HG03097 (cell line): ENCODE results near the gene HBEGF.

Source experiments
- ATAC-seq: cut with Tn5 transposase; IDR thresholded peaks from one replicate; pipeline ENCODE4 v1.9.1; 2021; ENCODE audit not compliant: unreplicated experiment, low FRiP score

HBEGF gene, protein sequence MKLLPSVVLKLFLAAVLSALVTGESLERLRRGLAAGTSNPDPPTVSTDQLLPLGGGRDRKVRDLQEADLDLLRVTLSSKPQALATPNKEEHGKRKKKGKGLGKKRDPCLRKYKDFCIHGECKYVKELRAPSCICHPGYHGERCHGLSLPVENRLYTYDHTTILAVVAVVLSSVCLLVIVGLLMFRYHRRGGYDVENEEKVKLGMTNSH

DNA sequence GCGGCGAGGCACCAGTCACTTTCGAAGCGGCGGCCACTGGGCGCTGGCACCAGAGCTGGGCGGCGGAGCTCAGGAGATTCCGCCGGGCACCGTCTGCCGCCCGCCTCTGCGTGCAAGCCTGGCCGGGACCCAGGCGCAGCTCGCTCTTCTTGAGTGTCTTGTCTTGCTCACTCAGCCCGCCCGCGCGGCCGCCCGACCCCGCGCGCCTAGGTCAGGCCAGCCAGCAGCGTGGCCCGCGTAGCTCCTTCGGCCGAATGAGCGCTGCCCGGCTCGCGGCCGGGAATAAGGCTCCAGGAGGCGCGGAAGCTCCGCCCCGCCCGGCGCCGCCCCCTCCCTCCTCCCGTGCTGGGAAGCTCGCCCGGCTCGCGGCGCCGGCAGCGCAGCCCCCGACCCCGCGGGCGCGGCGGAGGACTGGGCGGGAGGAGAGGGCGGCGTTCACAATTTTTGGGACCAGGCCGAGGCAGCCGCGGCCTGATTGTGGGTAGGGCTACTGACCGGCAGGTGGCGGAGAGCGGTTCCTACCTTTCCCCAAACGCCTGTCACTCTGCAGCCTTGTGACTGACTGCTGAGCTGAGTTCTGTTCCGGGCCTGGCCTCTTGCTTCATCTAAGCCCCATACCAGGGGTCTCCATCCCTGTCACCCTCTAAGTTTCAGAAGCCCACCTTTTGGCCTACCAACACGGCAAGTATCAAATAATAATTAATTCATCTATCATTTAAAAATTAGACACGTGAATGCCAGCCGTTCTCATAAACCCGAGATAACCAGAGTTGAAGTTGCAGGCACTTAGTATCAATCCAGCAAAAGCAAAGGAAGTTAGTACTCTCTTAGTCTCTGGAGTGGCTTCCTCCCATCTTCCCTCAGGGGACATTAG, at the start of gene HBEGF:
Gene HBEGF (minus strand): TSS at position 256 of the 874 bp plus-strand sequence. CDS start 275 bp downstream, outside the sequence.
- peak; percentile 44 for ATAC-seq

DNA sequence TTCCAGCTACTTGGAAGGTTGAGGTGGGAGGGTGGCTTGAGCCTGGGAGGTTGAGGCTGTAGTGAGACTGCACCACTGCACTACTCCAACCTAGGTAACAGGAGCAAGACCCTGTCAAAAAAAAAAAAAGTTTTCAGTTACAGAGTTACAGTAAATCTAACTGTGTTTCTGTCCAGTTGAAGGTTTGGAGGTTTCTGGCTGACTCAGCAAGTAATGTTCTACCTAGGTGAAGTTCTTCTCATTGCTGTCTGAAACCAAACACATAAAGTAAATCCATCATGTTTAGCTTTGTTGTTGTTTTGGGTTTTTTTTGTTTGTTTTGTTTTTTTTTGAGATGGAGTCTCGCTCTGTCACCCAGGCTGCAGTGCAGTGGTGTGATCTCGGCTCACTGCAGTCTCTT, 47.3 kb upstream of the HBEGF start:
- no peak for ATAC-seq

DNA sequence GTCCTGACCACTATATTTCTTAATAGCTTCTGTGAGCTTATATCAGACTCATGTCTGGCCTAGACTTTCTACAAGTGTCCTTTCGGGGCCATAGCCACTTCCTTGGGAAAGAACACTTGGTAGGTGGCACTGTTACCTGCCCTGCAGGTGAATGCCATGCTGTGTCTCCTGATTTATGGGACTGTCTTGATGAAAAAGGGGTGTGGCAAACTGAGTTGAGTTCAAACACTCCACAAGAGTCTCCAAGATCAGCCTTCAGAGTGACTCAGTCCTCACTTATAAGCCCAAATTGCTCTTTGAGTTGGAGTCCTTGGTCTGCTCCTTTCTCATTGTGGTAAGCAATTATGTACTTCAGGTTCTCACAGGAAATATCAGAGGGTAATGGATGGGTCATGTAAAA, 45.3 kb upstream of the HBEGF start:
- no peak for ATAC-seq

DNA sequence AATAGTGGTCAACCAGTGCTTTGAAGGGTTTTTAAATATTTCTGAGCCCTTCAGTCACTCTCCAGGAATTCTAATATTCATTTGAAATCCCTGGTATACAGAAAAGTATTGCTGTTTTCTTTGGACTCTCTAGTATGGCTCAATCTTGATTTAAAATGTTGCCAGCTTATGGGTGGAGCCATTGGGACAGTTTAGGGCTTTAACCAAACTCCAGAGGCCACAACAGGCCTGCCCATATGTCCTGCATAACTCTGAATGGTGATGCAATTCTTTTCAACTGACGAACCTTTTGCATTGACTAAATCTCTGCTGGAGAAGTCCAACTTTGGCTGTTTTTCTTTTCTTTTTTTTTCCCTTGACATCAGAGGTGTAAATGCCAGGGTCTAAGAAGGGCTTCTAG, 44.9 kb upstream of the HBEGF start:
- no peak for ATAC-seq

DNA sequence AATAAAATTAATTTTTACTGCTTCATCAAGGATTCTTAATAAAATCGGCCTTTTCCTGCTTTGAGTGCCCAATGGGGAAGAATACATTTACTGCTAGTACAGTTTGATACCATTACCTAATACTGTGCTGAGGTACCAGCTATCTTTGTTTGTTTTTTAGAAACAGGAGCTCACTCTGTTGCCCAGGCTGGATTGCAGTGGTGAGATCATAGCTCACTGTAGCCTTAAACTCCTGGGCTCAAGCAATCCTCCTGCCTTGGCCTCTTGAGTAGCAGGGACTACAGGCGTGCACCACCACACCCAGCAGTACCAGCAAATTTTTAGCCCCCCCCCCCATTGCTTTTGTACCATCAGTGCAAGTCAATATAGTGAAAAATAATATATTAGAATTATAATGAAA, 41.6 kb upstream of the HBEGF start:
- ATAC-seq = no peak

DNA sequence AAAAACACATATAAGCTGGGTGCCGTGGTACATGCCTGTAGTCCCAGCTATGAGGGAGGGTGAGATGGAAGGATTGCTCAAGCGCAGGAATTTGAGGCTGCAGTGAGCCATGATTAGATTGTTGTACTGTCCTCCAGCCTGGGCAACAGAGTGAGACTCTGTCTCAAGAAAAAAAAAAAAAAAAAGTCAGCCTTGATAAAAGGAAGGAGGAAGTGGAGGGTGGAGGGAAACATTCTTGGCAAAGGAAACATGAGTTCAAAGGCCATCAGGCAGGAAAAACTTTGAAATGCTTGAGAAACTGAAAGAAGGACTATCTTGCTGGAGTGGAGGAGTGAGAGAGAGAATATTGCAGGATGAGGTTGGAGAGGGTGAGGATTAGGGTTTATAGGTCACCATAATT, 36.9 kb upstream of the HBEGF start:
- ATAC-seq = no peak

DNA sequence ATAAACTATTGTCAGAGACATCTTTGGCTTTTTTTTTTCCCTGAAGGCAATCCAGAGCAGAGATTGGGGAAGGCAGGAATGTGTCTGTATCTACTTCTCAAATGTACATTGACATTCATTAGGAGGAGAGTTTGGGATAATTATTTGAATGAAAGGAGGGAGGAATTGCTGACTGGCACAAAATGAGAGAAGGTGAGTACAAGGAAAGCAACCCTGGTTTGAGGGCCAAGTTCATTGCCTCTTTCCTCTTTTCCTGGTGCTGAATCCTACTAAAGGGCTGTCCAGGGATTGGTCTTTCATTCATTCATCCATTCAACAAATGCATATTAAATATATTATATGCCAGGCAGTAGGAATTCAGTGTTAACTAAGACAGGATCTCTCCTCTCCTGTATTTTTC, 36.5 kb upstream of the HBEGF start:
- ATAC-seq = no peak

DNA sequence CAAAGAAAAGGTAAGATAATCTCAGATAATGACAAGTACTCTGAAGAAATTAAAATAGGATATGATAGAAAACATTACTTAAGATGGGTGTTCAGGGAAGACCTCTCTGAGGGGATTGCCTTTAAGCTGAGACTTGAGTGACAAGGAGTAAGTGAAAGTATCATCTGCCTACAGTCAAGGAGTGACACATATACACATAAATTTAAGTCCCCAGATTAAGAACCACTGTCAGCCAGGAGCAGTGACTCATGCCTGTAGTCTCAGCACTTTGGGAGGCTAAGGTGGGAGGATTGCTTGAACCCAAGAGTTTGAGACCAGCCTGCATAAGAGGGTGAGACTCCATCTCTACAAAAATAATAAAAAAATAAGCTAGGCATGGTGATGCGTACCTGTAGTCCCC, 35.6 kb upstream of the HBEGF start:
- ATAC-seq = no peak

DNA sequence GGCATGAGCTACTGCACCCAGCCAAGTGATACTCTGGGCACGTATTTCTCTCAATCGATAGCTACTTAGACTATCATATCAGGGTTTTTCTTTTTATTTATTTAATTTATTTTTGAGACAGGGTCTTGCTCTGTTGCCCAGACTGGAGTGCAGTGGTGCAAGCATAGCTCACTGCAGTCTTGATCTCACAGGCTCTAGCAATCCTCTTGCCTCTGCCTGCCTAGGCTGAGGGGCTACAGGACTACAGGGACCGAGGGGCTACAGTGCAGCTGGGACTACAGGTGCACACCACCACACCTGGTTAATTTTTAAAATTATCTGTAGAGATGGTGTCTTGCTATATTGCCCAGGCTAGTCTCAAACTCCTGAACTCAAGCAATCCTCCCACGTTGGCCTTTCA, 34.9 kb upstream of the HBEGF start:
- no peak for ATAC-seq

DNA sequence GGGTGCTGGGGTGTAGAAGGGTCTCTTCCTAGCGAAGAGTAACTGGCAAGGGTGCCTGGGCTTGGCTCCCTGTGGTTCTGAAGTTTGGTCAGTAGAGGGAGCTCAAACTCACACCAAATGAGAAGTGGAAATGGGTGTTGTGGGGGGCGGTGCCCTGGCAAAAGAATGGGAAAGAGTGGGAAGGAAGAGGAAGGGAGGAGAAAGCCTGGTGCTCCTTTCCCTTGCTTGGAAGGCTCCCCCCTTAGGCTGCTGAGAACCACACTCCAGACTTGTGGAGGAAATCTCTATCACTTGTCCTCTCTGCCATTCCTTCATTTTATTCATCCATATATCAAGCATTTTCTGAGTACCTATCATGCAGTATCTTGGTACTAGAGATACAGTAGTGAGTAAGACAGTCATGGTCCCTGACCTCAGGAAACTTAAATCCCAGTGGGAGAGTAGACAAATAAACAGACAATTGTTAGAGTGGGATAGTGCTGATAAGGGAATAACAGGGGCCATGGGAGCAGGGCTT, 26.6 kb upstream of the HBEGF start:
- ATAC-seq = no peak

DNA sequence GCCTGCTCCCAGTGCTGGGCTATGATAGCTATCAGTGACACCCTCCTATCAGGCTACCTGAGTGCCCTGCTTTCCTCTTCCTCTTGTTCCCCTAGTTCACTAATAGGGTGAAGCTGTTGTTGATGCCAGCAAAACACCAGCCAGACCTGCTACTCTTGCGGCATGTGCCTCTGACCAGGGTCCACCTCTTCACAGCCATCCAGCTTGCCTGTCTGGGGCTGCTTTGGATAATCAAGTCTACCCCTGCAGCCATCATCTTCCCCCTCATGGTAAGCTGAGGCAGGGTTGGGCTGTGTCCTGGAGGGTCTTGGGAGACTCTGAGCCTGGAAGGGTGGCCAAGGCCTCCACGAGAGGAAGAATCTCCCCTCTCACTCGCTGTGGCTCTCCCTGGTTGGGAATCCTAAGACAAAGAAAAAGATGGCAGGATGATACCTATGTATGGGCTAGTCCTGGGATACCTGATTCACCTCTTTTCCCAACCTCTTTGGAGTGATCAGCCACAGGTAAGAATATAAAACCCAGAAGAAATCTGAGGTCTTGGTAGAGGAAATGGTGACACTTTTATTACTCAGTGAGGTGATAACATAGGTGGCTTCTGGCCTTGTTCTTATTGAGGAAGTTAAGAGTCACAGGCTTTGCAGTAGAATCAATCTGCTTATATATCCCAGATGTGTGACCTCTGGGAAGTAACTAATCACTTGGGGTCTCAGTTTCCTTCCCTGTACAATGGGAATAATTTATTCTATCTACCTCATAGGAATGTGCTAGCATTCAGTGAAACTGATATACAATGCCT, 25.2 kb upstream of the HBEGF start:
- no peak for ATAC-seq

DNA sequence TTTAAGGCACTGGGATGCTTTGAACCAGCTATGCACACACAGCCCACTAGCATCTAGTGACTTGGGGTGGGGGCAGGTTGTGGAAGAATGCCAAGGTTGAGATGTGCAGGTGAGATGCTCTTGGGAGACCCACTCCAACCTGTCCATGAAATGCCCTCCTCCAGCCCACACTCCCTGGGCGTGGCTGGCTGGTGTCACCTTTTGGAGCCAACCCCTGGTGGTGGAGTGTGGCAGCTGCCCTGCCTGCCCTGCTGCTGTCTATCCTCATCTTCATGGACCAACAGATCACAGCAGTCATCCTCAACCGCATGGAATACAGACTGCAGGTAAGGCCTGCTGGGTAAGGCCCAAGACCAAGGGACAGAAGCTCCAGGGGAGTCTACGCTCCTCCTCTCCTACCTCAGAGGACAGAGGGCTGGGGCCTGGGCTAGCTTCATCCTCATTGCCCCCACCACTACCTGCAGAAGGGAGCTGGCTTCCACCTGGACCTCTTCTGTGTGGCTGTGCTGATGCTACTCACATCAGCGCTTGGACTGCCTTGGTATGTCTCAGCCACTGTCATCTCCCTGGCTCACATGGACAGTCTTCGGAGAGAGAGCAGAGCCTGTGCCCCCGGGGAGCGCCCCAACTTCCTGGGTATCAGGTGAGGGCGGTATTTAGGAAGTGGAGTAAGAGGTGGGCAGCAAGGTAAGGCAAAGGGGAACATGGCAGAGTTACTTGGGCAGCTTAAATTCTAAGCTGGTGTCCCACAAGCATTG, 21.0 kb upstream of the HBEGF start:
- ATAC-seq = no peak

DNA sequence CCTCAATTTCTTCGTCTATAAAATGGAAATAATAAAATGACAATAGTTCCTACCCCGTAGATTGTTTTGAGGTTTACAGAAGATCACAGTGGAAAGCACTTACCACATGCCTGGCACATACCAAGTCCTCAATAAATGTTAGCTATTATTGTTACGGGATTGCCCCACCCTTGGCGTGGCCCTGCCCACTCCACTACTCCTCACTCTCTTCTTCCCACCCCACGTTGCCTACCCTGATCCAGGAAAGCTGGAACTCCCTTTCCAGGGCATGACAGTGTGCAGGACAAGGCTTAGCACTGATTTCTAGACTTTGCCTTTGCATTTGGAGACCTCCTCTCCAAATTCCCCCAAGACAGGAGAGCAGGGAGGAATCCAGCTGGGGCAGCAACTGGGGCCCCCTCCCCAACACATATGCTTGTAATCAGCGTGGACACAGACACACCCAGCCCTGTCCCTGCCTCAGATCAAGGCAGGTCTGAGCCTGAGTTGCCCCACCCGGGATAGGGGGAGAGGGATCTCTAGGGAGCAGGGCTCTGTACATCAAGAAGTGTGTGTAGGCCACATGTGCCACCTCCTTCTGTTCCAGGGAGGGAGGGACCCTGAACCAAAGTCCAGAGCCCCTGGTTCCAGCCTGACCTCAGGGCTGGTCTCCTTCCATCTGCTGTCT, 20.3 kb upstream of the HBEGF start:
- ATAC-seq = no peak

DNA sequence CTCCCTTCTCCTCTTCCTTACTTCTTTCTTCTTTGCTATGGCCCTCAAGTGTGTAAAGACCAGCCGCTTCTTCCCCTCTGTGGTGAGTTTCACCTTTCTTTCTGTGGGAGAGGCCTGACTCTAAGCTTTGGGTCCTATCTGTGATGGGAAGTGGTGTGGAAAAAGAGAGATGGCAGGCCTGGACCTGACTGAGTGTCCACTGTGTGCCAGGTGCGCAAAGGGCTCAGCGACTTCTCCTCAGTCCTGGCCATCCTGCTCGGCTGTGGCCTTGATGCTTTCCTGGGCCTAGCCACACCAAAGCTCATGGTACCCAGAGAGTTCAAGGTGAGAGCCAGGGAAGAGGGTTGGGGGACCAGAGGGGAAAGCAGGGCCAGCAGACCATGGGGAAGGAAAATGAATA, 19.5 kb upstream of the HBEGF start:
- no peak for ATAC-seq

DNA sequence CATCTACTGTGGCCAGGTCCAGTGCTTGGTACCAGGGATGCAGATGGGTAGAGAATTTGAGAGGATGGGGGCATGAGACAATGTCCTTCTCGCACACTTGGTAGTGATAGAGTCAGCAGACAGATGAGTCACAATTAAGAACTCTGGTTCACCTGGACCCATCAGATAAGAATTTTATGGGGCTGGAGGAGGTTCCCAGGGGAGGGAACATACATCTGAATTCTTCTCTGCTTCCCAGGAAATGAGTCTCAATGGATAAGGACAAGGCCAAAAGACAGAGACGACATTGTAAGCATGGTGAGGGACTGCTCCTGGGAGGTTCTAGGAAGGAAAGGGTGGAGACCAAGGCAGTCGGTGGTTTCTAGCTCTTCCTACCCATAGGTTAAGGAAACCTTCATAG, 18.9 kb upstream of the HBEGF start:
- no peak for ATAC-seq

DNA sequence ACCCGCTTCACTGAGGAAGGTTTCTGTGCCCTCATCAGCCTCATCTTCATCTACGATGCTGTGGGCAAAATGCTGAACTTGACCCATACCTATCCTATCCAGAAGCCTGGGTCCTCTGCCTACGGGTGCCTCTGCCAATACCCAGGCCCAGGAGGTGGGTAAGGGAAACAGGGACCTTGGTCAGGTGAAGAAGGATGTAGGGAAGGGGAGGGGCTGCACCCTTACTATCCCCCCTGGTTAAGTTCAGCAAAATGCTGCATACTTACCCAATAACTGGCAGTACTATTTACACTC, 18.0 kb upstream of the HBEGF start:
- no peak for ATAC-seq

DNA sequence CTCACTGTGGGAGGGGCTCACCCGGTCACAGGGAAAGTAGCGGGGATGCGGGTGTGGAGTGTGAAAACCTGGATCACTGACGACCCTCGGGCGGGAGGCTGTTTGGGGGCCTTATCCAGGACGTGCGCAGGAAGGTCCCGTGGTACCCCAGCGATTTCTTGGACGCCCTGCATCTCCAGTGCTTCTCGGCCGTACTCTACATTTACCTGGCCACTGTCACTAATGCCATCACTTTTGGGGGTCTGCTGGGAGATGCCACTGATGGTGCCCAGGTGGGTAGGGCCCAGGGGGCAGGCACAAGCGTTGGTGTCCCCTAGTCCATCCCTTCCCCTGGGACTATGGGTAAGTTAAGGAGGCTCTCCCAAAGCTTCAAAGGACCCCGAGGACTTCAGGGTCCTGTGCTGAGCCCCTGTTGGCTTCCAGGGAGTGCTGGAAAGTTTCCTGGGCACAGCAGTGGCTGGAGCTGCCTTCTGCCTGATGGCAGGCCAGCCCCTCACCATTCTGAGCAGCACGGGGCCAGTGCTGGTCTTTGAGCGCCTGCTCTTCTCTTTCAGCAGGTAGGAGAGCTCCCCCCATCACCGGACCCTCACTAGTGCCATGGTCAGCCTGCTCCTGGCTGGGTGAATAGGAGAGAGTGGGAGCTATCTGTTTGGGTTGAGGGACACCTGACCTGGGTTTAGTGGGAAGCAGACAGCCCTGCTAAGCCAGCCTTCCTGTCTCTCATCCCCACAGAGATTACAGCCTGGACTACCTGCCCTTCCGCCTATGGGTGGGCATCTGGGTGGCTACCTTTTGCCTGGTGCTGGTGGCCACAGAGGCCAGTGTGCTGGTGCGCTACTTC, 17.4 kb upstream of the HBEGF start:
- no peak for ATAC-seq

DNA sequence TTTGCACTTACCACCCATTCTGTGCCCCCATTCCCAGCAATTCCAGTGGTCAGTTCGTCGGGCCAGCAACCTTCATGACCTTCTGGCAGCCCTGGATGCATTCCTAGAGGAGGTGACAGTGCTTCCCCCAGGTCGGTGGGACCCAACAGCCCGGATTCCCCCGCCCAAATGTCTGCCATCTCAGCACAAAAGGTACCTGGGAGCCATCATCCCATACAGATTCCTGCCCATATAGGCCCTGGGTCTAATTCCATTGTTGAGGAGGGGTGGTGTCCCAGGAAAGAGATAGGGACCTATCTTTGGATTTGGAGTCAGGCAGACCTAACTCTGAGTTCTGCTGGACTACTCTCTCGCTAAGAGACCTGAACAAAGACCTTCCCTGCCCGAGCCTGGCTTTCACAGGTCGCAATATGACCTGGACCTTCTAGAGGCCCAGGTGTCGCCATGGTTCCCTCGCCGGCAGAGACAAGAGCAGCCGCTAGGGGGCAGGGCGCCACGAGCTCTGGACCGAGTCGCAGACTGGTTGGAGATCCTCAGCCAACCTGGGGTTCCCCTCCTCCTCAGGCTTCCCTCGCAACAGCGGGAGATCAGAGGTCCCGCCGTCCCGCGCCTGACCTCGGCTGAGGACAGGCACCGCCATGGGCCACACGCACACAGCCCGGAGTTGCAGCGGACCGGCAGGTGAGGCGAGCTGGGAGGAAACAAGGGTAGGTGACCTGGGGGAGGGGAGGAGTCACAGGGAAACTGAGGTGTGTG, 16.6 kb upstream of the HBEGF start:
- ATAC-seq = peak; percentile 70

DNA sequence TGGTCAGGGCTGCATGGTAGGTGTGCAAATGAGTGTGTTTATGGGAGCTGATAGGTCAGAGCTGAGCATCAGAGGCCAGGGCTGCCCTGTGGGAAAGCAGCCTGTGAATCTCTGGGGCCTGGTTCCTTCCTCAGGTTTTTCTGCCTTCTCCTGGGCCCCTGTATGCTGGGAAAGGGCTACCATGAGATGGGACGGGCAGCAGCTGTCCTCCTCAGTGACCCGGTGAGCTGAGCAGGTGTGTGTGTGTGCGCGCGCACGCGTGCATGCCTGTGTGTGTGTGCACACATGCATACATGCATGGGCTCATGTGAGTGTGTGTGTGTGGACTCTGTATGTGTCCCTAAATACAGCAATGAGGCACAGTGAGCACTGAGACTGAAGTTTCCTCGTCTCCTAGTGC, 15.9 kb upstream of the HBEGF start:
- no peak for ATAC-seq
